ENCODE measurements around the gene LIN52. TPM values are rescaled to one million over a fixed set of nuclear protein-coding genes. Genes with fewer than 3 reads are reported as not detected.

The LIN52 gene
- total RNA-seq (10 to 100 TPM in 1 of 2 donors, 1 to 10 TPM in 1; 9.2 to 10.6 TPM), polyA plus RNA-seq (10 to 100 TPM in 1 of 2 donors, 1 to 10 TPM in 1; 9.0 to 13.9 TPM)
- long read RNA-seq, donor 1, transcript LIN52-205 (6 exons, 2,776 nt) = major isoform, 86 of 132 reads
- long read RNA-seq, donor 1, partial matches to known transcripts = 14 of 132 reads
- long read RNA-seq, donor 1, other reads (novel, unspliced or antisense) = 32 of 132 reads
- long read RNA-seq, donor 2, partial matches to known transcripts = 1 of 10 reads
- long read RNA-seq, donor 2, other reads (novel, unspliced or antisense) = 5 of 10 reads

- Histone ChIP-seq H3K4me1 (ENCODE audit: control insufficient read depth in 1 of 2, insufficient read depth in 2 of 2, low read length in 2 of 2) (no peaks in the 10 kb centered on the region), H3K9me3 (ENCODE audit: control insufficient read depth, low read length) (no peaks in the 10 kb centered on the region), H3K36me3 (ENCODE audit: control insufficient read depth in 1 of 2, insufficient read depth in 2 of 2, low read length in 1 of 2) (no peaks in the 10 kb centered on the region), H3K4me3 (ENCODE audit: low read length in 2 of 2) (peak within 1 kb of the TSS; percentile 49 to 62), H3K27me3 (ENCODE audit: control insufficient read depth in 1 of 2, insufficient read depth in 2 of 2, low read length in 1 of 2) (no peaks in the 10 kb centered on the region), H3K27ac (ENCODE audit: low read depth in 1 of 2, low read length in 2 of 2) (peak within 1 kb of the TSS; percentile 20 to 42)
- ATAC-seq (ENCODE audit: low FRiP score) (peak; percentile 97), DNase-seq (peak; percentile 100)
- intact Hi-C loops (cut with DNase I) = no loop called here
- WGBS, 2 donors = 0% methylated on average over 45 to 46 of the region's 46 CpGs
Measured at GRCh38 chr14:74084277-74085046, at the start of gene LIN52, which contains the start of gene ALDH6A1. TSS of gene LIN52 (plus strand) at chr14:74084956. CDS start at chr14:74084975, 19 bp downstream. TSS of gene ALDH6A1 (minus strand) at chr14:74084453. CDS start at chr14:74084394, 59 bp downstream.

DNA sequence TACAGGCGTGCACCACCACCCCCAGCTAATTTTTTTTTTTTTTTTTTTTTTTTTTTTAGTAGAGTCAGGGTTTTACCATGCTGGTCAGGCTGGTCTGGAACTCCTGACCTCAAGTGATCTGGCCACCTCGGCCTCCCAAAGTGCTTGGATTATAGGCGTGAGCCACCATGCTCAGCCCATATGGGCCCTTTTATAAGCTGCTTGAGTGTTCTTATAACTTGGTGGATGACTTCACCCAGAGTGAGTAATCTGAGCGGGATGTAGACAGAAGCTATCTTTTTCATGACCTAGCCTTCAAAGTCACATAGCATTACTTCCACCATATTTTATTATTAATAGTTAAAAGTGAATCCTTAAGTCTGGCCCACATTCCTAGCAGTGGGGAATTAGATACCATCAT is 49.2 kb upstream of the LIN52 start:
- H3K36me3 ChIP-seq (ENCODE audit: control insufficient read depth in 1 of 2, insufficient read depth in 2 of 2, low read length in 1 of 2) = no peaks in the 10 kb centered on the region
- no peak overlapping the region for H3K27ac ChIP-seq (ENCODE audit: low read depth in 1 of 2, low read length in 2 of 2)
- H3K27me3 ChIP-seq (ENCODE audit: control insufficient read depth in 1 of 2, insufficient read depth in 2 of 2, low read length in 1 of 2) = no peaks in the 10 kb centered on the region
- H3K4me3 ChIP-seq (ENCODE audit: low read length in 2 of 2) = no peak overlapping the region
- no peaks in the 10 kb centered on the region for H3K4me1 ChIP-seq (ENCODE audit: control insufficient read depth in 1 of 2, insufficient read depth in 2 of 2, low read length in 2 of 2)
- WGBS, 2 donors = 94 to 97% methylated on average over 4 of the region's 4 CpGs
- intact Hi-C loops (cut with DNase I) = loop anchor here in 1 of 2 donors (5.0 kb wide), 1 partner anchor 83 kb away; the partner anchor contains the start of genes COQ6 and FAM161B
- DNase-seq (no peak), ATAC-seq (ENCODE audit: low FRiP score) (no peak)
- H3K9me3 ChIP-seq (ENCODE audit: control insufficient read depth, low read length) = no peaks in the 10 kb centered on the region

DNA sequence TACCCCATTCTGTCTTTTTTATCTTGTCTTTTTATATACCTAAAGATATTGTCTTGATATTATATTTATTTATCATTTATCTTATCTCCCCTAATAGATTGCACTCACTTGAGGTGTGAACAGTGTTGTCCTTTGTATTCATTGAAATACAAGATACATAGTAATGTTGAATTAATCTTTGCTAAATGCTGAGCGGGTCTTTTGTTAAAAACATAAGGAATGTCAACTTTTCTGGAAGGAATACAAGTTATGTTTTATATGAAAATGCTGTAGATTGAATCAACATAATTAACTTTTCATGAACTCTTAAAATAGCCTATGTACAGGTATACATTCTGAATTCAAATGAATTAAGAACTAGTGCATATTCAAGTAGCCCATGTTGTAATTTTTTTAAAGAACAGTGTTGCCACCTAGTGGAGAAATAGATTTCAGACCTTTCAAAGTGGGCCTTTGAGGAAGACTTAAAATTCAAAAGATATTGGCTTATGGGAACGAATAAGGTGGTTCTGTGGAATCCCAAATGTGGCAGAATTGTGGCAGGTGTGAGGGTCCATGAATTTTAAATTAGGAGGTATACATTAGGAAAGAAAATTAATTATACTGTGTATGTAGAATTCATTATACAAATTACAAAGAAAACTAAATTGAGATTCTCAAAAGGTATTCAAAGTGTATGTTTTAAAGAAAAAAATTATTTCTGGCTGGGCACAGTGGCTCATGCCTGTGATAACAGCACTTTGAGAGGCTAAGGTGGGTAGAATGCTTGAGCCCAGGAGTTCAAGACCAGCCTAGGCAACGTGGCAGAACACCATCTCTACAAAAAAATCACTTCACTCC is 46.5 kb upstream of the LIN52 start:
- Histone ChIP-seq H3K4me3 (ENCODE audit: low read length in 2 of 2) (no peak overlapping the region), H3K27me3 (ENCODE audit: control insufficient read depth in 1 of 2, insufficient read depth in 2 of 2, low read length in 1 of 2) (no peaks in the 10 kb centered on the region), H3K36me3 (ENCODE audit: control insufficient read depth in 1 of 2, insufficient read depth in 2 of 2, low read length in 1 of 2) (no peaks in the 10 kb centered on the region), H3K4me1 (ENCODE audit: control insufficient read depth in 1 of 2, insufficient read depth in 2 of 2, low read length in 2 of 2) (no peaks in the 10 kb centered on the region), H3K27ac (ENCODE audit: low read depth in 1 of 2, low read length in 2 of 2) (no peak overlapping the region), H3K9me3 (ENCODE audit: control insufficient read depth, low read length) (no peaks in the 10 kb centered on the region)
- ATAC-seq (ENCODE audit: low FRiP score) = no peak
- no peak for DNase-seq
- intact Hi-C loops (cut with DNase I) = loop anchor here in 1 of 2 donors (5.0 kb wide), 1 partner anchor 86 kb away; the partner anchor contains the start of genes COQ6 and FAM161B
- 63 to 65% methylated on average over 3 of the region's 3 CpGs for WGBS, 2 donors

- WGBS, 2 donors = 52 to 77% methylated on average over 2 of the region's 2 CpGs
- H3K36me3 ChIP-seq (ENCODE audit: control insufficient read depth in 1 of 2, insufficient read depth in 2 of 2, low read length in 1 of 2) = no peaks in the 10 kb centered on the region
- no peaks in the 10 kb centered on the region for H3K27me3 ChIP-seq (ENCODE audit: control insufficient read depth in 1 of 2, insufficient read depth in 2 of 2, low read length in 1 of 2)
- no peak overlapping the region for H3K27ac ChIP-seq (ENCODE audit: low read depth in 1 of 2, low read length in 2 of 2)
- H3K4me1 ChIP-seq (ENCODE audit: control insufficient read depth in 1 of 2, insufficient read depth in 2 of 2, low read length in 2 of 2) = no peaks in the 10 kb centered on the region
- no peak overlapping the region for H3K4me3 ChIP-seq (ENCODE audit: low read length in 2 of 2)
- intact Hi-C loops (cut with DNase I) = no loop called here
- ATAC-seq (ENCODE audit: low FRiP score) (no peak), DNase-seq (no peak)
- no peaks in the 10 kb centered on the region for H3K9me3 ChIP-seq (ENCODE audit: control insufficient read depth, low read length)
Measured at GRCh38 chr14:74042296-74042695, 42.5 kb upstream of the LIN52 start.

- ATAC-seq (ENCODE audit: low FRiP score) (no peak), DNase-seq (no peak)
- WGBS, 2 donors = 96 to 97% methylated on average over 4 of the region's 4 CpGs
- no peaks in the 10 kb centered on the region for H3K27me3 ChIP-seq (ENCODE audit: control insufficient read depth in 1 of 2, insufficient read depth in 2 of 2, low read length in 1 of 2)
- no peaks in the 10 kb centered on the region for H3K9me3 ChIP-seq (ENCODE audit: control insufficient read depth, low read length)
- H3K27ac ChIP-seq (ENCODE audit: low read depth in 1 of 2, low read length in 2 of 2) = no peak overlapping the region
- intact Hi-C loops (cut with DNase I) = no loop called here
- H3K36me3 ChIP-seq (ENCODE audit: control insufficient read depth in 1 of 2, insufficient read depth in 2 of 2, low read length in 1 of 2) = no peaks in the 10 kb centered on the region
- no peaks in the 10 kb centered on the region for H3K4me1 ChIP-seq (ENCODE audit: control insufficient read depth in 1 of 2, insufficient read depth in 2 of 2, low read length in 2 of 2)
- H3K4me3 ChIP-seq (ENCODE audit: low read length in 2 of 2) = no peak overlapping the region
Measured at GRCh38 chr14:74045522-74045921, 39.2 kb upstream of the LIN52 start.

GRCh38 chr14:74048281-74048680 is 36.5 kb upstream of the LIN52 start:
- Histone ChIP-seq H3K27me3 (ENCODE audit: control insufficient read depth in 1 of 2, insufficient read depth in 2 of 2, low read length in 1 of 2) (no peaks in the 10 kb centered on the region), H3K4me3 (ENCODE audit: low read length in 2 of 2) (no peak overlapping the region), H3K9me3 (ENCODE audit: control insufficient read depth, low read length) (no peaks in the 10 kb centered on the region), H3K27ac (ENCODE audit: low read depth in 1 of 2, low read length in 2 of 2) (no peak overlapping the region), H3K4me1 (ENCODE audit: control insufficient read depth in 1 of 2, insufficient read depth in 2 of 2, low read length in 2 of 2) (no peaks in the 10 kb centered on the region), H3K36me3 (ENCODE audit: control insufficient read depth in 1 of 2, insufficient read depth in 2 of 2, low read length in 1 of 2) (no peaks in the 10 kb centered on the region)
- WGBS, 2 donors = 54 to 60% methylated on average over 3 of the region's 3 CpGs
- intact Hi-C loops (cut with DNase I) = no loop called here
- ATAC-seq (ENCODE audit: low FRiP score) = no peak
- DNase-seq = no peak

GRCh38 chr14:74049876-74050495 is 34.8 kb upstream of the LIN52 start:
- intact Hi-C loops (cut with DNase I) = no loop called here
- H3K4me1 ChIP-seq (ENCODE audit: control insufficient read depth in 1 of 2, insufficient read depth in 2 of 2, low read length in 2 of 2) = no peaks in the 10 kb centered on the region
- H3K36me3 ChIP-seq (ENCODE audit: control insufficient read depth in 1 of 2, insufficient read depth in 2 of 2, low read length in 1 of 2) = no peaks in the 10 kb centered on the region
- 75 to 82% methylated on average over 3 of the region's 3 CpGs for WGBS, 2 donors
- no peak for ATAC-seq (ENCODE audit: low FRiP score)
- no peaks in the 10 kb centered on the region for H3K9me3 ChIP-seq (ENCODE audit: control insufficient read depth, low read length)
- no peak for DNase-seq
- H3K27ac ChIP-seq (ENCODE audit: low read depth in 1 of 2, low read length in 2 of 2) = no peak overlapping the region
- H3K4me3 ChIP-seq (ENCODE audit: low read length in 2 of 2) = no peak overlapping the region
- no peaks in the 10 kb centered on the region for H3K27me3 ChIP-seq (ENCODE audit: control insufficient read depth in 1 of 2, insufficient read depth in 2 of 2, low read length in 1 of 2)

DNA sequence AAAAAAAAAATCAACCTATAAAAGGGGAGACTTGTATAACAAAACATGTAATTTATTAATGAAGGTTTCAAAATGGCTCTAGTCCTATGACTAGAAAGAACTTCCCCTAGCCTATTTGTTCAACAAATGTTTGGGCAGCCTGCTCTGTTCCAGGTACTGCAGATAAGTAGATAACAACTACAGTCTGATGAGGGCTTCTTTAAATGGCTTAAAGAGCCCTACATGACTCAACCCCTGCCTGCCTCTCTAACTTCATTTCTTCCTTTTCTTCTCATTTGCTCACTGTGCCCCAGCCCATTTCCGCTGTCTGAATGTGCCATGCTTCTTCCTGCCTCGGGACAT is 22.0 kb upstream of the LIN52 start:
- no peaks in the 10 kb centered on the region for H3K27me3 ChIP-seq (ENCODE audit: control insufficient read depth in 1 of 2, insufficient read depth in 2 of 2, low read length in 1 of 2)
- intact Hi-C loops (cut with DNase I) = no loop called here
- H3K9me3 ChIP-seq (ENCODE audit: control insufficient read depth, low read length) = no peaks in the 10 kb centered on the region
- peaks cover 5 to 8% of the 10 kb centered on the region in 2 donors for H3K36me3 ChIP-seq (ENCODE audit: control insufficient read depth in 1 of 2, insufficient read depth in 2 of 2, low read length in 1 of 2)
- no peak overlapping the region for H3K27ac ChIP-seq (ENCODE audit: low read depth in 1 of 2, low read length in 2 of 2)
- no peak for ATAC-seq (ENCODE audit: low FRiP score)
- WGBS, 2 donors = 93 to 97% methylated on average over 2 of the region's 2 CpGs
- H3K4me1 ChIP-seq (ENCODE audit: control insufficient read depth in 1 of 2, insufficient read depth in 2 of 2, low read length in 2 of 2) = no peaks in the 10 kb centered on the region
- DNase-seq = no peak
- no peak overlapping the region for H3K4me3 ChIP-seq (ENCODE audit: low read length in 2 of 2)
